GM19395 (cell line): ENCODE data around the gene SRSF7.
"Not testable (repeated sequence)": the region's sequence is repeated elsewhere in the genome, so short reads cannot be mapped to it uniquely, and the experiment has no call there.

ENCODE experiments used
- ATAC-seq: cut with Tn5 transposase; IDR thresholded peaks from one replicate; pipeline ENCODE4 v1.9.1; 2021; ENCODE audit warnings: mild to moderate bottlenecking, moderate library complexity; ENCODE audit not compliant: unreplicated experiment

SRSF7 gene

DNA sequence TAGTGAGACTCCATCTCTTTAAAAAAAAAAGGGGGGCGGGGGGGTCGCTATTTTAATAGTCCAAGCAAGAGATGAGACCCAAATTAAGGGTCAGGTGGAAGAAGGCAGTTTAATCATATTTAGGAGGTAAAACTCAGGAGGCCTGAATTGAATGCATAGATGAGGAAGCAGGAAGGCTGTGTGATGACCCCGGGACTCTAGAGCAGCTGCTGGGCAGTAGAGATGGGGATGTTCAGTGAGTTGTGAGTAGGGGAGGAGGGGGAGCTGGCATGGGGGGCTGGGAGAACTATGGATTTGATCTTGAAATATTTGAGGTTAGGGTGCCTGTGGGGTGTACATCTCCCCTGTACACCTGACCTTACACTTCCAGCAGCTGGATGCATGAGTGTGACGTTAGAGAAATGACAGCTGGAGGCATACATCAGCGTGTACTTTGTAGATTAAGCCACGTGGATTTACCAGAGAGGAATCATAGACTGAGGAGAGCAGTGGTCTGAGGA, 44.3 kb downstream of the SRSF7 start:
- ATAC-seq = no peak

DNA sequence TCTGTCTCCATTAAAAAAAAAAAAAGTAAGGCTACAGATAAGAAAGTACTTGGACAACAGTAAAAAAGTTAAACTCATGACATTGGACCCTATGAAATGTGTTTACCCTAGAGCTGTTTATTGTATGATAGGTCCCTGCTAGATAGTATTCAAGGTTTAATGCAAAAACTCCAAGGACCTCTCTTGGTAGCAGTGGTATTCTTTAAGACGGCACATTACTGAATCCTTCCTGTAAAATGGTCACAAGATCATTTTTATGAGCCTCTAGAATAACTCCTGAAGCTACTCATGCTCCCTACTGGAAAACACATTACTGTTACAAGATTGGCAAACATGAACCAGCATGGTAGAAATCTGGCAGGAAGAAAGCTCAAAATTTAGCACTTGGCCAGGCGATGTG, 46.5 kb downstream of the SRSF7 start:
- no peak for ATAC-seq

DNA sequence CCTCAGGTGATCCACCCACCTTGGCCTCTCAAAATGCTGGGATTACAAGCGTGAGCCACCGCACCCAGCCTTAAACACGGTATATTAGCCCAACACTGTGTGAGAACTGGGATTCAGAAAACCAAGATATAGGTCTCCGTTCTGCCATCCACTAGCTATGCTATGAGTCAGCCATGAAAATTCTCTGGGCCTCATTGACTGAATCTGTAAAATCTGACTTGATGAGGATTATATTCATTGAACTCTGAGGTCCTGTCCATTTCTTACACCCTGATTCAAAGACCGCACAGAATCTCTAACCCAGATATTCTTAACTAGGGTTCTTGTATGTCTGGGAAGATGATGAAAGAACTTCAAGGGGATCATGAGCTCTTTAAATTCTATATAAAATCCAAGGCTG, 47.8 kb downstream of the SRSF7 start:
- ATAC-seq = not testable (repeated sequence)

DNA sequence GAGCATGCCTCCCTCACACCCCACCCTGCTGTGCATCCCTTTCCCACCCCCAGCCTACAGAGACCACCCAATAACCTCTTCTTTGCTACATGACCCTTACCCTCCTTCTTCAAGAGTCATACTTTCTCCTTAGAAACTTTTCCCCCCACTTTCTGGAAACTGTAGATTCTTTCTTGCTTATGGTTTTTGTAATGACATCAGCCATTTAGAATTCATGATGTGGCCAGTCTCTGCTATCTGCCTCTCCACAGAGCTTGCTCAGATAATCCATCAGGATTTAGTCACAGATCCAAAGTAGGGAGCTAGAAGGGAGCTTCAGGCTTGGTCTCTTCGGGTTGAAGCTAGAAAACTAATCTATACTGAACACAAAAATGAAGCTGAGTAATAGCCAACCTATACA, 48.7 kb downstream of the SRSF7 start:
- ATAC-seq = no peak

DNA sequence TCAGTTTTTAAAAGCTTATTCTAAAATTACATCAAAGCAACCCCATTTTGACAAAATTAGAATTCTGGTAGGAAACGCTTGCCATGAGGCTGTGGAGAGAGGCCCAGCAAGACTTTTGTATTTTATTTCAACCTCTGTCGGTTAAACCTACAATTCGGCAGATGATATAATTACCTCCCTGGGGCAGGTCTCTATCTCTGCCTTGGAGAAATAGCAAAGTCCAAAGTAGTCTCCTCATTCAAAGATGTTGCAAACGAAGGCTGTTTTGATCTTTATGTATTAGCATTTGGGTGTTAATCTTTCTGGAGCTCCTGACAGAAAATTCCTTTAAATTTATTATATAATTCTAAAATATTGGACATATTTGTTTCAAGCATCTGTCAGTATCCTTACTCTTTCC, 49.6 kb downstream of the SRSF7 start:
- ATAC-seq = no peak

DNA sequence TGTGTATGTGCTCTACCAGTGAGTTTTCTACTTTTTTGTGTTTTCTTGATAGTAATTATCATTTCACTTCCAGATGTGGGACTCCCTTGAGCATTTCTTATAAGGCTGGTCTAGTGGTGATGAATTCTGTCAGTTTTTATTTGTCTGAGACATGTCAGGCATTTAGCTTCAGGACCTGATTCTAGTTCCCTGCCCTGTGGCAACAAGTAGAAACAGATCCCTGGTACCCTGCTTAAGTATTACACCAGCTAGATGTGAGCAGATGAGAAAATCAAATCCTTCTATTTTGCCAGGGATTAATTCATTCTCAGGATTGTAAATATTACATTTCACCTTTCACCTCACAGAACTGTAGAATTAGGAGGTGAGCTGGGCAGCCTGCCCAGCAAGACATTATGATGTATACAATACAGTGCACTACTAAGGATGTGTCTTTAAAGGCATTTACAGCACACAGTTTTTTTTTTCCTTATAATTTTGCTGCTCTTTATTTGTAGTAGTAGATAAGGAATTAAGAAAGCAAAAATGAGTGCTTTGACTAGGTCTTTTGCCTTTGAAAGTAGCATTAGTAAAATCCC, 50.2 kb downstream of the SRSF7 start:
- no peak for ATAC-seq

DNA sequence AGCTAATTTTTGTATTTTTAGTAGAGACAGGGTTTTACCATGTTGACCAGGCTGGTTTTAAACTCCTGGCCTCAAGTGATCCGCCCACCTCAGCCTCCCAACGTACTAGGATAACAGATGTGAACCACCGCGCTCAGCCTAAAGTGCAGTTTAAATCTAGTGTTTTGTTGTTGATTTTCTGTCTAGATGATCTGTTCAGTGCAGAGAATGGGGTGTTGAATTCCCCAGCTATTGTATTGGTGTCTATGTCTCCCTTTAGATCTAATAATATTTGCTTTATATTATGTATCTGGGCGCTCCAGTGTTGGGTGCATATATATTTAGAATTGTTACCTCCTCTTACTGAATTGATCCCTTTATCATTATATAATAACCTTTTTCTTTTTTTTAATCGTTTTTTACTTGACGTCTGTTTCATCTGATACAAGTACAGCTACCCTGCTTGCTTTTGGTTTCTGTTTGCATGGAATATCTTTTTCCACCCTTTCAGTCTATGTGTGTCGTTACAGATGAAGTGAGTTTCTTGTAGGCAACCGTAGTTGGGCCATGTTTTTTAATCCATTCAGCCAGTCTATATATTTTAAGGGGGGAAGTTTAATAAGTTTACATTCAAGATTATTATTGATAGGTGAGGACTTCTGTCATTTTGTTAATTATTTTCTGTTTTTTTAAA, 50.9 kb downstream of the SRSF7 start:
- ATAC-seq = no peak

DNA sequence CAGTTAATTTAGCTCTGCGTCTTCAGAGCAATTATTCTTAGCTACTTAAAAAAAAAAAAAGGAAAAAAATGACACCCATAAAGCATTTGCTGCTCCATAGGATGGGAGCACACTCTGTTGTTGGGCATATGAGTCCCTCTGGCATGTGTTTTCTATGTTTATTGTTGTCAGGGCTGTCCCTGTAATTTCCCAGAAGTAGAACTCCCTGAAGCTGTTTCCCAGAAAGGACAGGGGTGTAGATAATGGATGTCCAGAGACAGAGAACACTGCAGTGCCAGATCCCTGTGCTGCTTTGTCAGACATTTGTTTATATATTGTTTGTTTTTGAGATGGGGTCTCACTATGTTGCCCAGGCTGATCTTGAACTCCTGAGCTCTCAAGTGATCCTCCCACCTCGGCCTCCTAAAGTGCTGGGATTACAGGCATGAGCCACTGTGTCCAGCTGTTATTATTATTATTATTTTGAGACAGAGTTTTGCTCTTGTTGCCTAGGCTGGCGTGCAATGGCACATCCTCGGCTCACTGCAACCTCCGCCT, 52.6 kb downstream of the SRSF7 start:
- no peak for ATAC-seq

DNA sequence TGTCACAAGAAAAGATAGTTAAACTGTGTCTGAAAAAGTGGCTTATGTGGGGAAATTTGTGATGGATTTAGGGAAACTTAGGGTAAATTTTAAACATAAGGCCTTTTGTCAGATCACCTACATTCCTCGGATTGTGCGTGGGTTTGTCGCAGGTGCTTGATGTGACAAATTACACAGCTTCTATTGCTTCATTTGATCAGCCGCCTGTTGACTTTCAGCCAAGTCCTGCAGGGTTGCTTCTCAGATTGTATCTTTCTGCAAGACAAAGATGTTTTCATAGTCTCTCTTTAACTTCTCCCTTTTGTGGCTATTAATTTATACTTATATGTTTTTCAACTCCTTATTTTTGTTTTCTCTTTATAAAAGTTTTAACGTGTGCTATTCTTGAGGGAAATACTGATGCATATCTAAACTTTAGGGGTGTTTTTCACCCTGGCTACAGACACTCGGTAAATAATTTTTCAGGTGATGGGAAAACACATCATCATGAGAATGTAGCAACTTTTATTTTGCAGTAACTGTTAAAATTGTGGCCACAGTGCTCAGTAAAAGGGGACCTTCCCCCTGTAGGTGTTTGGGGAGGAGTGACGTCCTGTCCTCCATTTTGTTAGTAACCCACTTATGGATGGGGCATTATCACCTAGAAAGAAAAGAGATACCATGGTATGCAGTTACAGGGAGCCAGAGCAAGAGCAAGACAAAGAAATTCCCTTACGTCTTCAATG, 53.9 kb downstream of the SRSF7 start:
- ATAC-seq = no peak
